NOMO-1 (cell line): ENCODE measurements around the gene PCDHA7.
"Not testable (repeated sequence)": the region's sequence is repeated elsewhere in the genome, so short reads cannot be mapped to it uniquely, and the experiment has no call there.

Experiments used
- DNase-seq, 2 experiments: peaks; one replicate each; lab custom pipeline; 2025; ENCODE audit not compliant: unreplicated experiment in 2 of 2; lab: John Stamatoyannopoulos, UW

Gene PCDHA7

GRCh38 chr5:140821375-140822280, 12.4 kb upstream of the PCDHA7 start, which contains the start of gene PCDHA5:
Gene PCDHA5 (plus strand): TSS chr5:140821613.
- no peak for DNase-seq

GRCh38 chr5:140822281-140822629, 11.8 kb upstream of the PCDHA7 start:
- no peak for DNase-seq

GRCh38 chr5:140822969-140823368, 11.1 kb upstream of the PCDHA7 start:
- DNase-seq: not testable (repeated sequence)

- DNase-seq: no peak
Observed at GRCh38 chr5:140823475-140823874, 10.6 kb upstream of the PCDHA7 start.

GRCh38 chr5:140827704-140828361, 6.2 kb upstream of the PCDHA7 start, which contains the start of gene PCDHA6:
Gene PCDHA6 (plus strand): TSS chr5:140827960. CDS start chr5:140828092, 132 bp downstream.
- DNase-seq: no peak

- no peak for DNase-seq
Observed at GRCh38 chr5:140828362-140828737, 5.7 kb upstream of the PCDHA7 start.

GRCh38 chr5:140829511-140830501, 4.3 kb upstream of the PCDHA7 start:
- DNase-seq: not testable (repeated sequence)

- DNase-seq: not testable (repeated sequence)
Observed at GRCh38 chr5:140834439-140835008, 455 bp downstream of the PCDHA7 start.

GRCh38 chr5:140835622-140836510, 1.8 kb downstream of the PCDHA7 start:
- DNase-seq: no peak

- no peak for DNase-seq
Observed at GRCh38 chr5:140840978-140841962, 7.2 kb downstream of the PCDHA7 start, which contains the start of gene PCDHA8. Gene PCDHA8 (plus strand): TSS chr5:140841187. CDS start chr5:140841322, 135 bp downstream.

GRCh38 chr5:140842798-140843733, 9.0 kb downstream of the PCDHA7 start:
- DNase-seq: no peak

GRCh38 chr5:140848139-140849102, 14.4 kb downstream of the PCDHA7 start, which contains the start of gene PCDHA9:
Gene PCDHA9 (plus strand): TSS chr5:140848382. CDS start chr5:140848496, 114 bp downstream.
- not testable (repeated sequence) for DNase-seq

GRCh38 chr5:140849831-140850634, 16.0 kb downstream of the PCDHA7 start:
- not testable (repeated sequence) for DNase-seq

GRCh38 chr5:140855772-140856674, 22.0 kb downstream of the PCDHA7 start, which contains the start of gene PCDHA10:
Gene PCDHA10 (plus strand): TSS chr5:140855897. CDS start chr5:140856049, 152 bp downstream.
- no peak for DNase-seq
